Measurements from ENCODE around the gene SDCBP2. TPM values are rescaled to one million over a fixed set of nuclear protein-coding genes. Genes with fewer than 3 reads are reported as not detected.

SDCBP2 gene
- total and polyA plus RNA-seq, 2 of the 13 experiments (the other 11 are each of a cell fraction or from before 2014, with no cell fraction given) = 1.2 to 2.4 TPM

DNA sequence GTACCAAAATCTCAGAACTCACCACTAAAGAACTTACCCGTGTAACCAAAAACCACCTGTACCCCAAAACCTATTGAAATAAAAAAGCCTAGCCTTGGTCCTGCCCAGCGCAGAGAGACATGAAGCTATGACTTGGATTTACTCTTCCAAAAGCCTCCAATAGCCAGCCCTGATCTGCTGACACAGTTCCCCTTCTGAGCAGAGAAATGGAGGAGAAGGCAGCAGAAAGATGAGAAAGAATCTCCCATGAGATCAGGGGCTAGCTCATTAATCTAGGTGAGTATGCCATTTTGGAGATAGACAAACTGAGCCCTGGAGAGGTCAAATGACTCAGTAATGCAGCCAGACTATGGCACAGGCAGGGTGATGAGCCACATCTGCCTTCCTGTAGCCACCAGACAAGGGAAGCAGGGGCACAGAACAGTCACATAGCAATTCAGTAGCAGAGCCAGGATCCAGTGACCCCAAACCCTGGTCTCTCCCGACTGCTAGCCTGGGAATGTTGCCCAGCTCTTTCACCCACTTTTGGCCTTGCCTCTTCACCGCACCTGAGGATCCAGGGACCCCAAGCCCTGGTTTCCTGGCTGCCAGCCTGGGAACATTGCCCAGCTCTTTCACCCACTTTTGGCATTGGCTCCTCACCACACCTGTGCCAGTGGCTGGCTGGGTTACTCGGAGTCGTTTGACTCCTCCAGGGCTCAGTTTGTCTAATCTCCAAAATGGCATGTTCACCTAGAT lies 7.2 kb upstream of the SDCBP2 start (continued):
- no peak for TF ChIP-seq AGO1 (IDR thresholded peaks at IDR 0.05; ENCODE audit: low read depth, low read length, poor library complexity, severe bottlenecking)
- no peak for TF ChIP-seq MXI1 (IDR thresholded peaks at IDR 0.05; ENCODE audit: borderline replicate concordance, low read depth, low read length)
- no peak for TF ChIP-seq ZBTB20 (CRISPR knock-in tag; IDR thresholded peaks at IDR 0.05; ENCODE audit: borderline replicate concordance, low read depth)
- TF ChIP-seq FOXA1 (IDR thresholded peaks at IDR 0.05) = no peak
- TF ChIP-seq FOXA1 (CRISPR knock-in tag; IDR thresholded peaks at IDR 0.05) = no peak
- TF ChIP-seq TMF1 (CRISPR knock-in tag; IDR thresholded peaks at IDR 0.05; ENCODE audit: low read depth) = no peak
- no peak for TF ChIP-seq TAF1 (CRISPR knock-in tag; IDR thresholded peaks at IDR 0.05)
- no peak for TF ChIP-seq TCF12 (IDR thresholded peaks at IDR 0.05)
- TF ChIP-seq TCF12 (CRISPR knock-in tag; IDR thresholded peaks at IDR 0.05) = no peak
- no peak for TF ChIP-seq KAT2B (IDR thresholded peaks at IDR 0.05; ENCODE audit: borderline replicate concordance, low read depth, low read length)
- no peak for TF ChIP-seq RARG (CRISPR knock-in tag; IDR thresholded peaks at IDR 0.05; ENCODE audit: low read depth)
- TF ChIP-seq ZNF572 (CRISPR knock-in tag; IDR thresholded peaks at IDR 0.05) = no peak
- no peak for TF ChIP-seq GABPB1 (CRISPR knock-in tag; IDR thresholded peaks at IDR 0.05)
- TF ChIP-seq ZNF547 (CRISPR knock-in tag; IDR thresholded peaks at IDR 0.05) = no peak
- TF ChIP-seq PCBP1 (IDR thresholded peaks at IDR 0.05; ENCODE audit: borderline replicate concordance, low read depth, low read length) = no peak
- TF ChIP-seq ZNF451 (CRISPR knock-in tag; IDR thresholded peaks at IDR 0.05) = no peak
- TF ChIP-seq TBP (CRISPR knock-in tag; IDR thresholded peaks at IDR 0.05) = no peak
- no peak for TF ChIP-seq KDM5B (CRISPR knock-in tag; IDR thresholded peaks at IDR 0.05; ENCODE audit: borderline replicate concordance)
- TF ChIP-seq, protein P1, sequence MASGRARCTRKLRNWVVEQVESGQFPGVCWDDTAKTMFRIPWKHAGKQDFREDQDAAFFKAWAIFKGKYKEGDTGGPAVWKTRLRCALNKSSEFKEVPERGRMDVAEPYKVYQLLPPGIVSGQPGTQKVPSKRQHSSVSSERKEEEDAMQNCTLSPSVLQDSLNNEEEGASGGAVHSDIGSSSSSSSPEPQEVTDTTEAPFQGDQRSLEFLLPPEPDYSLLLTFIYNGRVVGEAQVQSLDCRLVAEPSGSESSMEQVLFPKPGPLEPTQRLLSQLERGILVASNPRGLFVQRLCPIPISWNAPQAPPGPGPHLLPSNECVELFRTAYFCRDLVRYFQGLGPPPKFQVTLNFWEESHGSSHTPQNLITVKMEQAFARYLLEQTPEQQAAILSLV (CRISPR knock-in tag; IDR thresholded peaks at IDR 0.05; ENCODE audit: borderline replicate concordance) = no peak
- peak; percentile 36; the same call in 1 of the 2 replicates for TF ChIP-seq POLR2AphosphoS5 (IDR thresholded peaks at IDR 0.05; ENCODE audit: low read depth, low read length)
- no peak for TF ChIP-seq TCF7L2 (IDR thresholded peaks at IDR 0.05; ENCODE audit: low read depth, low read length)
- no peak for TF ChIP-seq ZBTB8A (CRISPR knock-in tag; IDR thresholded peaks at IDR 0.05; ENCODE audit: borderline replicate concordance, low read depth)
- no peak for TF ChIP-seq ZNF784 (CRISPR knock-in tag; IDR thresholded peaks at IDR 0.05; ENCODE audit: borderline replicate concordance)
- no peak for TF ChIP-seq ZNF180 (CRISPR knock-in tag; IDR thresholded peaks at IDR 0.05; ENCODE audit: borderline replicate concordance, low read depth)
- 0 out of 2 replicates have a peak, but pooled peaks have one; percentile 38 for TF ChIP-seq ZNF629 (CRISPR knock-in tag; conservative IDR thresholded peaks at IDR 0.05)
- no peak for TF ChIP-seq TFDP2 (CRISPR knock-in tag; IDR thresholded peaks at IDR 0.05)
- no peak for TF ChIP-seq ZNF501 (CRISPR knock-in tag; IDR thresholded peaks at IDR 0.05)
- peak; percentile 35; the same call in 1 of the 2 replicates for TF ChIP-seq POLR2G (IDR thresholded peaks at IDR 0.05; ENCODE audit: low read depth, low read length)
